GM12878 (cell line): ENCODE data around the gene TMEM50B. TPM values are rescaled to one million over a fixed set of nuclear protein-coding genes. Genes with fewer than 3 reads are reported as not detected.

Source experiments
- ATAC-seq: fragments of 200-7000 bp; cut with Tn5 transposase; 3 replicates; pipeline ENCODE4 v1.9.1; 2020; ENCODE audit warnings: mild to moderate bottlenecking, moderate library complexity
- BruUV-seq: library from RNA; stranded (reverse); fragments of 400-500 nt; replicated peaks from 2 replicates; lab custom pipeline; 2021; lab: Mats Ljungman, UMichigan
- CTCF ChIA-PET: fragments of 300-600 bp; sonication (Branson Sonifier 250); formaldehyde crosslinking; extraction: SDS; loops from one replicate; lab custom pipeline; 2021; ENCODE audit warnings: inconsistent platforms; lab: Yijun Ruan, JAX
- POLR2A ChIA-PET: fragments of 350-600 bp; formaldehyde crosslinking; extraction: SDS; loops from one replicate; lab custom pipeline; 2021; ENCODE audit warnings: inconsistent platforms; lab: Charles Lee
- RAD21 ChIA-PET: fragments of 300-600 bp; sonication (Branson Sonifier 250); formaldehyde crosslinking; loops from one replicate; lab custom pipeline; 2023; ENCODE audit warnings: antibody characterized with exemption; ENCODE audit not compliant: unreplicated experiment; lab: Charles Lee
- SMC1A ChIA-PET: fragments of 300-600 bp; sonication (Branson Sonifier 250); formaldehyde crosslinking; loops from one replicate; lab custom pipeline; 2023; ENCODE audit not compliant: unreplicated experiment, uncharacterized antibody; lab: Charles Lee
- DNase-seq: peaks from one replicate; pipeline ENCODE4 v3.0.0-alpha.2; 2011; ENCODE audit warnings: low read depth, low spot score
- FAIRE-seq: peaks from 3 replicates; lab custom pipeline; 2011; peaks lifted over from hg19 to GRCh38; lab: Jason Lieb, UNC
- H2AFZ ChIP-seq: 2 replicates; pipeline ENCODE4 v1.6.0; 2011; ENCODE audit warnings: low read depth, low read length, control low read depth; ENCODE audit not compliant: control insufficient read depth
- H3K27ac ChIP-seq: 2 replicates; pipeline ENCODE4 v1.5.1; 2011; ENCODE audit warnings: control low read depth; ENCODE audit not compliant: control insufficient read depth, insufficient read depth
- H3K27me3 ChIP-seq, 2 experiments: replicated peaks in 1 of 2; 2 replicates each; pipeline versions ENCODE4 v1.6.0 to v1.6.1; 2011; ENCODE audit warnings: low read length in 1 of 2; ENCODE audit not compliant: control insufficient read depth in 2 of 2, insufficient read depth in 2 of 2
- H3K36me3 ChIP-seq, 2 experiments: 2 replicates each; pipeline ENCODE4 v1.5.1; 2011; ENCODE audit warnings: low read length in 1 of 2; ENCODE audit not compliant: control insufficient read depth in 2 of 2, insufficient read depth in 2 of 2
- H3K4me1 ChIP-seq: 2 replicates; pipeline ENCODE4 v1.6.1; 2011; ENCODE audit warnings: mild to moderate bottlenecking, low read length, moderate library complexity, mixed read lengths; ENCODE audit not compliant: control insufficient read depth, insufficient read depth
- H3K4me2 ChIP-seq: 2 replicates; pipeline ENCODE4 v1.6.0; 2011; ENCODE audit warnings: control low read depth; ENCODE audit not compliant: control insufficient read depth, insufficient read depth
- H3K4me3 ChIP-seq: fragments of 200-600 bp; sonication (generic); 2 replicates; pipeline ENCODE4 v1.5.1; 2016
- H3K79me2 ChIP-seq: 2 replicates; pipeline ENCODE4 v1.6.0; 2011; ENCODE audit warnings: low read length; ENCODE audit not compliant: control insufficient read depth, insufficient read depth
- H3K9ac ChIP-seq: 2 replicates; pipeline ENCODE4 v1.8.0; 2011; ENCODE audit warnings: low read length, control low read depth, mixed read lengths; ENCODE audit not compliant: control insufficient read depth, insufficient read depth
- H3K9me3 ChIP-seq: replicated peaks from 3 replicates; pipeline ENCODE4 v1.5.1; 2011; ENCODE audit warnings: mild to moderate bottlenecking, low read length; ENCODE audit not compliant: control insufficient read depth, insufficient read depth
- H4K20me1 ChIP-seq: 2 replicates; pipeline ENCODE4 v1.6.0; 2011; ENCODE audit not compliant: control insufficient read depth, insufficient read depth
- BHLHE40 ChIP-seq, 2 experiments: fragments of 450-650 bp in 1 of 2; IDR thresholded peaks; 2 replicates each; pipeline ENCODE4 v1.6.1; 2011 to 2017; ENCODE audit warnings: low read depth in 2 of 2, borderline replicate concordance in 1 of 2, improper control_type of control experiment in 1 of 2, low read length in 1 of 2, mild to moderate bottlenecking in 1 of 2
- BMI1 ChIP-seq: fragments of 450-650 bp; IDR thresholded peaks from 2 replicates; pipeline ENCODE4 v1.6.1; 2016; ENCODE audit warnings: mild to moderate bottlenecking, moderate library complexity, borderline replicate concordance
- EED ChIP-seq: sonication (generic); IDR thresholded peaks from 2 replicates; pipeline ENCODE4 v1.6.1; 2016; ENCODE audit warnings: antibody characterized with exemption, low read depth
- IRF5 ChIP-seq: fragments of 450-650 bp; IDR thresholded peaks from 2 replicates; pipeline ENCODE4 v1.6.1; 2017; ENCODE audit warnings: borderline replicate concordance
- MAX ChIP-seq: IDR thresholded peaks from 2 replicates; pipeline ENCODE4 v1.6.1; 2012; ENCODE audit warnings: low read depth, low read length, improper control_type of control experiment
- RUNX3 ChIP-seq: IDR thresholded peaks from 2 replicates; pipeline ENCODE4 v1.6.1; 2012; ENCODE audit warnings: low read length, inconsistent platforms
- TCF7 ChIP-seq: IDR thresholded peaks from 2 replicates; pipeline ENCODE4 v1.6.1; 2014; ENCODE audit warnings: antibody characterized with exemption, borderline replicate concordance
- YY1 ChIP-seq: IDR thresholded peaks from 2 replicates; pipeline ENCODE4 v1.6.1; 2011; ENCODE audit warnings: low read depth, mild to moderate bottlenecking, low read length
- WGBS: methylation state at CpG from one replicate; pipeline ENCODE4 v1.1.6; 2016; ENCODE audit warnings: low lambda C conversion rate; ENCODE audit not compliant: insufficient replicate concordance, insufficient coverage; ENCODE audit errors: missing lambda C conversion rate; 5-methylcytosine and 5-hydroxymethylcytosine counted together
- in situ Hi-C: fragments of 300-500 bp; cut with MboI; formaldehyde crosslinking; loops from 9 replicates; pipeline ENCODE4 v1.14.3; 2018; ENCODE audit warnings: mixed read lengths
- intact Hi-C: fragments of 100-400 bp; cut with micrococcal nuclease; formaldehyde crosslinking; loops from one replicate; pipeline ENCODE4 v1.14.2; 2022; ENCODE audit not compliant: unreplicated experiment
- polyA plus RNA-seq, 11 experiments: library from polyadenylated mRNA; depleted of rRNA in 4 of 11; unstranded in 6 of 11; stranded (reverse) in 5 of 11; fragments of >200 nt; fragmentation: Nextera tagmentation in 4 of 11; fragmentation: Illumina TruSeq in 1 of 11; extraction: Ambion mirVana in 4 of 11; extraction: Trizol in 1 of 11; gene quantifications; 1 replicate in 1 of 11; 2 replicates in 10 of 11; pipeline versions ENCODE4 v1.2.1 to v1.2.3, GENCODE V29; 2011 to 2016; ENCODE audit warnings: inconsistent platforms in 2 of 11, missing spikeins in 2 of 11, low read depth in 1 of 11
- total RNA-seq, 4 experiments: library from RNA; depleted of rRNA in 3 of 4; stranded (reverse); fragments of >200 nt in 3 of 4; fragmentation: Illumina TruSeq in 1 of 4; extraction: Trizol in 1 of 4; gene quantifications; 2 replicates each; pipeline versions ENCODE4 v1.2.1 to v1.2.3, GENCODE V29; 2013 to 2021
- TF ChIP-seq, protein P1 (sequence below): fragments of 450-650 bp; IDR thresholded peaks from 2 replicates; pipeline ENCODE4 v1.6.1; 2017; ENCODE audit warnings: mild to moderate bottlenecking, moderate library complexity
- TF ChIP-seq, protein P2 (sequence below): fragments of 450-650 bp; IDR thresholded peaks from 2 replicates; pipeline ENCODE4 v1.6.1; 2016; ENCODE audit warnings: mild to moderate bottlenecking

The TMEM50B gene
- total and polyA plus RNA-seq, 10 of the 15 experiments (the other 5 are each of a cell fraction or from before 2014, with no cell fraction given), result 12.1 to 42.1 (median 18.2) TPM

GRCh38 chr21:33402001-33402979, 77.5 kb downstream of the TMEM50B start:
- in situ Hi-C loops, result no loop called here
- H3K4me1 ChIP-seq, result peaks cover 15% of the 10 kb centered on the region
- H3K79me2 ChIP-seq, result peaks cover 41% of the 10 kb centered on the region
- peak overlapping the region; percentile 47 for H2AFZ ChIP-seq
- TF ChIP-seq MAX (peak; percentile 72; the same call in 1 of the 2 replicates), IRF5 (no peak), TCF7 (0 out of 2 replicates have a peak, but pooled peaks have one; percentile 29), EED (peak; percentile 28; the same call in 1 of the 2 replicates), YY1 (peak; percentile 75), RUNX3 (0 out of 2 replicates have a peak, but pooled peaks have one; percentile 42), BHLHE40 (IDR thresholded peaks at IDR 0.05; ENCODE audit: borderline replicate concordance in 1 of 2, low read depth in 2 of 2, low read length in 1 of 2) (peak in 1 of 2 experiments; percentile 14; a peak in 1 of 4 replicates), BMI1 (no peak)
- TF ChIP-seq, protein P1, sequence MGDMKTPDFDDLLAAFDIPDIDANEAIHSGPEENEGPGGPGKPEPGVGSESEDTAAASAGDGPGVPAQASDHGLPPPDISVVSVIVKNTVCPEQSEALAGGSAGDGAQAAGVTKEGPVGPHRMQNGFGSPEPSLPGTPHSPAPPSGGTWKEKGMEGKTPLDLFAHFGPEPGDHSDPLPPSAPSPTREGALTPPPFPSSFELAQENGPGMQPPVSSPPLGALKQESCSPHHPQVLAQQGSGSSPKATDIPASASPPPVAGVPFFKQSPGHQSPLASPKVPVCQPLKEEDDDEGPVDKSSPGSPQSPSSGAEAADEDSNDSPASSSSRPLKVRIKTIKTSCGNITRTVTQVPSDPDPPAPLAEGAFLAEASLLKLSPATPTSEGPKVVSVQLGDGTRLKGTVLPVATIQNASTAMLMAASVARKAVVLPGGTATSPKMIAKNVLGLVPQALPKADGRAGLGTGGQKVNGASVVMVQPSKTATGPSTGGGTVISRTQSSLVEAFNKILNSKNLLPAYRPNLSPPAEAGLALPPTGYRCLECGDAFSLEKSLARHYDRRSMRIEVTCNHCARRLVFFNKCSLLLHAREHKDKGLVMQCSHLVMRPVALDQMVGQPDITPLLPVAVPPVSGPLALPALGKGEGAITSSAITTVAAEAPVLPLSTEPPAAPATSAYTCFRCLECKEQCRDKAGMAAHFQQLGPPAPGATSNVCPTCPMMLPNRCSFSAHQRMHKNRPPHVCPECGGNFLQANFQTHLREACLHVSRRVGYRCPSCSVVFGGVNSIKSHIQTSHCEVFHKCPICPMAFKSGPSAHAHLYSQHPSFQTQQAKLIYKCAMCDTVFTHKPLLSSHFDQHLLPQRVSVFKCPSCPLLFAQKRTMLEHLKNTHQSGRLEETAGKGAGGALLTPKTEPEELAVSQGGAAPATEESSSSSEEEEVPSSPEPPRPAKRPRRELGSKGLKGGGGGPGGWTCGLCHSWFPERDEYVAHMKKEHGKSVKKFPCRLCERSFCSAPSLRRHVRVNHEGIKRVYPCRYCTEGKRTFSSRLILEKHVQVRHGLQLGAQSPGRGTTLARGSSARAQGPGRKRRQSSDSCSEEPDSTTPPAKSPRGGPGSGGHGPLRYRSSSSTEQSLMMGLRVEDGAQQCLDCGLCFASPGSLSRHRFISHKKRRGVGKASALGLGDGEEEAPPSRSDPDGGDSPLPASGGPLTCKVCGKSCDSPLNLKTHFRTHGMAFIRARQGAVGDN, result peak; percentile 77
- TF ChIP-seq, protein P2, sequence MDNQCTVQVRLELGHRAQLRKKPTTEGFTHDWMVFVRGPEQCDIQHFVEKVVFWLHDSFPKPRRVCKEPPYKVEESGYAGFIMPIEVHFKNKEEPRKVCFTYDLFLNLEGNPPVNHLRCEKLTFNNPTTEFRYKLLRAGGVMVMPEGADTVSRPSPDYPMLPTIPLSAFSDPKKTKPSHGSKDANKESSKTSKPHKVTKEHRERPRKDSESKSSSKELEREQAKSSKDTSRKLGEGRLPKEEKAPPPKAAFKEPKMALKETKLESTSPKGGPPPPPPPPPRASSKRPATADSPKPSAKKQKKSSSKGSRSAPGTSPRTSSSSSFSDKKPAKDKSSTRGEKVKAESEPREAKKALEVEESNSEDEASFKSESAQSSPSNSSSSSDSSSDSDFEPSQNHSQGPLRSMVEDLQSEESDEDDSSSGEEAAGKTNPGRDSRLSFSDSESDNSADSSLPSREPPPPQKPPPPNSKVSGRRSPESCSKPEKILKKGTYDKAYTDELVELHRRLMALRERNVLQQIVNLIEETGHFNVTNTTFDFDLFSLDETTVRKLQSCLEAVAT, result peak; percentile 54; the same call in 1 of the 2 replicates
- TF ChIP-seq, all 136 proteins: peak for 8
- ChIA-PET SMC1A (interaction anchor here (0.8 to 1.5 kb wide), 4 partner anchors 16 to 40 kb away, joined by 3 to 13 read pairs (median 4); no protein-coding TSS in a partner anchor), CTCF (interaction anchor here (1.0 to 1.1 kb wide), 2 partner anchors 41 to 197 kb away, joined by 3 read pairs; no protein-coding TSS in a partner anchor), RAD21 (interaction anchor here (0.6 to 1.1 kb wide), 3 partner anchors 17 to 40 kb away, joined by 3 to 8 read pairs (median 3); no protein-coding TSS in a partner anchor), POLR2A (interaction anchor here (0.6 to 5.9 kb wide), 6 partner anchors 13 to 127 kb away, joined by 3 to 48 read pairs (median 4); no protein-coding TSS in a partner anchor)
- H3K4me2 ChIP-seq, result peak overlapping the region; percentile 69
- H3K9ac ChIP-seq, result peak overlapping the region; percentile 47; the same call in 1 of the 2 replicates
- FAIRE-seq (no peak), ATAC-seq (peak; percentile 23), DNase-seq (no peak)
- no peaks in the 10 kb centered on the region for H3K9me3 ChIP-seq
- BruUV-seq, result no TSS peak
- no peaks in the 10 kb centered on the region for H3K36me3 ChIP-seq
- 49% methylated on average over 43 of the region's 45 CpGs for WGBS
- peak overlapping the region; percentile 97 for H3K27ac ChIP-seq
- intact Hi-C loops, result loop anchor here (1.0 to 10.0 kb wide), 2 partner anchors 19 to 143 kb away; partner anchors contain the start of genes GART and SON
- H3K4me3 ChIP-seq, result peak overlapping the region; percentile 56; the same call in 1 of the 2 replicates
- H3K27me3 ChIP-seq, result no peaks in the 10 kb centered on the region
- no peaks in the 10 kb centered on the region for H4K20me1 ChIP-seq
